Thyroid gland (tissue), 4 donors: Measurements from ENCODE around the gene METTL4.

Source experiments
- CTCF ChIP-seq, 6 experiments: fragments of 200-600 bp in 3 of 6; fragments of 450-650 bp in 3 of 6; sonication (generic) in 3 of 6; IDR thresholded peaks; one replicate each; pipeline ENCODE4 v1.5.1; 2016 to 2019; ENCODE audit warnings: antibody characterized with exemption in 6 of 6, mild to moderate bottlenecking in 2 of 6, inconsistent platforms in 1 of 6, moderate library complexity in 1 of 6
- POLR2A ChIP-seq, 2 donors: fragments of 450-650 bp; IDR thresholded peaks; one replicate each; pipeline ENCODE4 v1.6.1; 2017; ENCODE audit warnings: antibody characterized with exemption in 2 of 2, mild to moderate bottlenecking in 2 of 2, moderate library complexity in 1 of 2

GRCh38 chr18:2537296-2537695 is 34.0 kb downstream of the METTL4 start:
- no peak for TF ChIP-seq POLR2A (IDR thresholded peaks at IDR 0.05)
- no peak for TF ChIP-seq CTCF (IDR thresholded peaks at IDR 0.05)
